Testis (tissue), 3 donors: ENCODE measurements around the gene ZNF438. TPM values are rescaled to one million over a fixed set of nuclear protein-coding genes. Genes with fewer than 3 reads are reported as not detected.

Experiments used
- DNase-seq: peaks from one replicate; pipeline ENCODE4 v3.0.0-alpha.2; 2019
- H3K27ac ChIP-seq, 2 donors: fragments of 200-600 bp; sonication (generic); one replicate each; pipeline ENCODE4 v1.5.1; 2019
- H3K27me3 ChIP-seq: fragments of 200-600 bp; sonication (generic); one replicate; pipeline ENCODE4 v1.5.1; 2019
- H3K36me3 ChIP-seq: fragments of 200-600 bp; sonication (generic); one replicate; pipeline ENCODE4 v1.5.1; 2017; ENCODE audit warnings: low read depth; ENCODE audit errors: missing control alignments
- H3K4me1 ChIP-seq: fragments of 200-600 bp; sonication (generic); one replicate; pipeline ENCODE4 v1.5.1; 2019
- H3K4me3 ChIP-seq, 2 donors: fragments of 200-600 bp; sonication (generic); one replicate each; pipeline ENCODE4 v1.5.1; 2017 to 2019
- H3K9me3 ChIP-seq: fragments of 200-600 bp; sonication (generic); one replicate; pipeline ENCODE4 v1.5.1; 2017
- POLR2A ChIP-seq: fragments of 450-650 bp; IDR thresholded peaks from one replicate; pipeline ENCODE4 v1.6.1; 2017; ENCODE audit warnings: antibody characterized with exemption, mild to moderate bottlenecking, moderate library complexity
- WGBS, 2 donors: methylation state at CpG; one replicate each; pipeline ENCODE4 v1.1.5; 2018; 5-methylcytosine and 5-hydroxymethylcytosine counted together
- intact Hi-C: fragments of 100-400 bp; cut with DNase I; formaldehyde crosslinking; loops from one replicate; pipeline ENCODE4 v1.15.1; 2023; ENCODE audit warnings: low total_unique reads
- polyA plus RNA-seq: library from polyadenylated mRNA; stranded (reverse); fragments of 350-450 nt; fragmentation: Illumina TruSeq; extraction: RNeasy Lipid Tissue Mini Kit (QIAGEN cat#74804); gene quantifications from one replicate; pipeline ENCODE4 v1.2.3, GENCODE V29; 2014; ENCODE audit warnings: low read depth, low replicate concordance; ENCODE audit not compliant: insufficient read depth
- total RNA-seq, 2 donors: library from RNA; depleted of rRNA; stranded (reverse); fragments of >200 nt; gene quantifications; one replicate each; pipeline ENCODE4 v1.2.3, GENCODE V29; 2016
- TF ChIP-seq, protein P1 (sequence below), 3 experiments: fragments of 450-650 bp in 2 of 3; fragments of 200-600 bp in 1 of 3; sonication (generic) in 1 of 3; IDR thresholded peaks; one replicate each; pipeline ENCODE4 v1.5.1; 2016 to 2019; ENCODE audit warnings: antibody characterized with exemption in 3 of 3, mild to moderate bottlenecking in 2 of 3, moderate library complexity in 1 of 3

The ZNF438 gene
- total and polyA plus RNA-seq, 3 donors from 2014 or later = 15.3 to 17.8 (median 16.2) TPM

DNA sequence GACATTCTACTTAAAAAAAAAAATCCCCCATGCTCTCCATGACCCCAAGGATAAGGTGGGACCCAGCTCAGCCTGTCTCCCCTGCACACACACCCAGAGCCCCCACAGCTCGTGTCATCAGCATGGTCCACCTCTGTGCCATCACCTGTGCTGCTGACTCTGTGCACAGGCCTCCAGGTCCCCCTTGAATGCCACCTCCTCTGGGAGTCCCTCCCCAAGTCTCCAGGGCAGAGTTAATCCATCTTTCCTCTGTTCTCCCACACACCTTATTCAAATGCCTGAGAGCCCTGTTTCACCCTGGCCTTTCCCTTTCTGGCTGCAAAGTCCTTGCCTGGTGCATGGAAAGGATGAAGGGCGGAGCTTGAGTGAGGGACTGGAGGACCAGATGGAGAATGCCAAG lies 208.0 kb downstream of the ZNF438 start:
- 91 to 94% methylated on average over 2 of the region's 2 CpGs for WGBS, 2 donors
- H3K27me3 ChIP-seq = no peaks in the 10 kb centered on the region
- no peaks in the 10 kb centered on the region for H3K36me3 ChIP-seq
- H3K27ac ChIP-seq = no peak overlapping the region
- TF ChIP-seq, protein P1, sequence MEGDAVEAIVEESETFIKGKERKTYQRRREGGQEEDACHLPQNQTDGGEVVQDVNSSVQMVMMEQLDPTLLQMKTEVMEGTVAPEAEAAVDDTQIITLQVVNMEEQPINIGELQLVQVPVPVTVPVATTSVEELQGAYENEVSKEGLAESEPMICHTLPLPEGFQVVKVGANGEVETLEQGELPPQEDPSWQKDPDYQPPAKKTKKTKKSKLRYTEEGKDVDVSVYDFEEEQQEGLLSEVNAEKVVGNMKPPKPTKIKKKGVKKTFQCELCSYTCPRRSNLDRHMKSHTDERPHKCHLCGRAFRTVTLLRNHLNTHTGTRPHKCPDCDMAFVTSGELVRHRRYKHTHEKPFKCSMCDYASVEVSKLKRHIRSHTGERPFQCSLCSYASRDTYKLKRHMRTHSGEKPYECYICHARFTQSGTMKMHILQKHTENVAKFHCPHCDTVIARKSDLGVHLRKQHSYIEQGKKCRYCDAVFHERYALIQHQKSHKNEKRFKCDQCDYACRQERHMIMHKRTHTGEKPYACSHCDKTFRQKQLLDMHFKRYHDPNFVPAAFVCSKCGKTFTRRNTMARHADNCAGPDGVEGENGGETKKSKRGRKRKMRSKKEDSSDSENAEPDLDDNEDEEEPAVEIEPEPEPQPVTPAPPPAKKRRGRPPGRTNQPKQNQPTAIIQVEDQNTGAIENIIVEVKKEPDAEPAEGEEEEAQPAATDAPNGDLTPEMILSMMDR (IDR thresholded peaks at IDR 0.05) = no peak
- no peak for TF ChIP-seq POLR2A
- no peaks in the 10 kb centered on the region for H3K9me3 ChIP-seq
- no peak for DNase-seq
- intact Hi-C loops = no loop called here
- H3K4me3 ChIP-seq = no peak overlapping the region
- H3K4me1 ChIP-seq = no peaks in the 10 kb centered on the region

DNA sequence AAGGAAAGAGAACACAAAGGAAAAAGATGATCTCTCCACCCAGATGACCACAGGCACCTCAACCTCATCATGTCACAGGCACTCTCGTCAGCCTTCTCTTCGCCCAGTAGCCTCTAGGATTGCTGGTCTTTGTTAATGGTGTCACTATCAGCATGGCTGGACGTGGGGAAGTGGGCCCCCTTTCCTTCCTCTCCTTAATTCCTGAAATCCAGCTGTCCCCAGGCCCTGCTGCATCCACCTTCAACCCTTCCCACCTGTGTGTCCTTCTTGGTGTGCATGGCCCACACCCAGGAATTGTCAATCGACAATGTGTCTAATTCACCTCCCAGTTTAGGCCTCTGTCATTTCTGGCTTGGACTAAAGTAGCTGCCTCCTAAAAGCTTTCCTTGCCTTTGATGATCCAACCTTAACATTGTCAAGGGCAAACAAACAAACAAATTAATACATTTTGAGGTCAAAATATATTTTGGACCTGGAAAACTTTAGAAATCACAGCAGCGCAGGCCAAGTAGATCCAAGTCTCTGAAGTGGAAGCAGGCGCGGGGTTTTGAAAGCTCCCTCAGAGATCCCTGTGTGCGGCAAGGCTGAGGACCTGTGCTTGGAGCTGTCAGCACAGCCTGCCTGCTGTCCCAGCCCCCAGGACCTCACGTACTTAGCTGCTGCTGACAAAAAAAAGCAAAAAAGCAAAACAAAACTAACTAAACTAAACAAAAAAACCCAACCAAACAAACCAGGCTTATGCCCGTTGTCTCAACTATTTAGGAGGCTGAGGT lies 208.8 kb downstream of the ZNF438 start:
- intact Hi-C loops = no loop called here
- Histone ChIP-seq H3K4me1 (no peaks in the 10 kb centered on the region), H3K27me3 (no peaks in the 10 kb centered on the region), H3K27ac (no peak overlapping the region), H3K36me3 (no peaks in the 10 kb centered on the region), H3K4me3 (no peak overlapping the region), H3K9me3 (no peaks in the 10 kb centered on the region)
- TF ChIP-seq POLR2A = no peak
- 84 to 88% methylated on average over 10 of the region's 10 CpGs for WGBS, 2 donors
- no peak for DNase-seq

DNA sequence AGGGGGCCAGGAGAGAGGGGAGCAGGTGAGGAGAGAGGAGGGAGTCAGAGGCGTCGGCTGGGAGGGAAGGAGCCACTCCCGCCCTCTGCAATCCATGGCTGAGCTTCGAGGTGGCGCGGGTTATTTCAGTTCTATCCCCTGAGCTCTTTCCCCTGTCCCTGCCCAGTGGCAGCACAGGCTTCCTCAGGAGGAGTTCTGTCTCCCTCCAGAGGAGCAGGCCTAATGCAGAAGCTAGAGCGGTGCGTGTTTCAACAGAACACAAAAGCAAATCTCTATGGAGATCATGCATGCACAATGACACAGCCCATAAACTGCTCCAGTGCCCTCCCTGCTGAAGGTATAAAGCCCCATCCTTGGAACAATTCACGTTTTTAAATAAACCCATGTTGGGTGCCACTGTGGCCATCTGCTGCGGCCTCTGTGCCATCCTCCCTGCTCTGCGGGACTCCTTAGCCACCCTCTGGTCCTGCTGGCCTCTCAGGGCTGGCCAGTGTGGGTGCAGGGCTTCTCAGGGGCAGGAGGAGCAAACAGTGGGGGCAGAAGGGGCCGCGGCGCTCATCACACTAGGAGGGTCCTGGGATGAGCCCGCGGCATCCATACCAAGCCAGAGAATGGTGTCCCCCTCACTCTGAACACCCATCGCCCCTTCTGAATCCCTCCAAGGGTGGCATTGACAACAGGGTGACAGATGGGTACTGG lies 209.5 kb downstream of the ZNF438 start:
- H3K27ac ChIP-seq = no peak overlapping the region
- no peaks in the 10 kb centered on the region for H3K27me3 ChIP-seq
- DNase-seq = no peak
- H3K9me3 ChIP-seq = no peaks in the 10 kb centered on the region
- intact Hi-C loops = no loop called here
- TF ChIP-seq, protein P1 (IDR thresholded peaks at IDR 0.05) = no peak
- no peak for TF ChIP-seq POLR2A
- no peak overlapping the region for H3K4me3 ChIP-seq
- WGBS, 2 donors = 87 to 91% methylated on average over 15 to 17 of the region's 17 CpGs
- no peaks in the 10 kb centered on the region for H3K4me1 ChIP-seq
- H3K36me3 ChIP-seq = no peaks in the 10 kb centered on the region

DNA sequence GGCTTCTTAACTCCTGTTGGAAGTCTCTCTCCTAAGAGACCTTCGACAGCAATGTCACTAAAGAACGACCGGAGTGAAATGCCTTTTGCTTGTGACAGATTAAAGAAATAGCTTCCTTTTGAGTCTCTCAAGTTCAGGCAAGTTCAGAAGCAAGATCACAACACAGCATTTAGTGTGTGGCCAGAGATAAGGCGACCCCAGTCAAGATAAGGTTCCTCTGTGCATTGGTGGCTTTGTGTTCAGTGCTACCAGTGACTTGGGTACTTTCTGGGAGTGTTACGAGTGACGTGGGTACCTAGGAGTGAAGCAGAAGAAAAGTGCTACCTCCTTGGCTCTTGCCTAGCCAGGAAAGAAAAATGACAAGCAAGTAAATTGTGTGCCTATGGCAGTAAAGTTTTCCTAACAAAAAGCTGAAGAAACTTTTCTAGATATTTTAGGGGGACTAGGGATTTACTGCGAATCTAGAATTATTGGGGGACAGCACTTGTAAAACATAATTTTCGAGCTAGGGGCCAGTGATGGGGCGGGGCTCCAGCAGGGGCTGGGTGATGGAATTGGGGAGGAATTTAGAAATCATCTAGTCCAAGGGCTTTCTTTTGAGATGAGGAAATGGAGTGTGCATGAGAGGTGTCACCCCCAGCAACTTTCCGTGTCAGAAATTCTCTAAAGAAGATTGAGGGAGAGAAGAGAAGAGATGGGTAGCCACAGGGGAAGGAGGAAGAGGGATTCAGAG lies 210.2 kb downstream of the ZNF438 start:
- Histone ChIP-seq H3K4me3 (no peak overlapping the region), H3K4me1 (peaks cover 1% of the 10 kb centered on the region), H3K27ac (no peak overlapping the region), H3K27me3 (no peaks in the 10 kb centered on the region), H3K36me3 (no peaks in the 10 kb centered on the region), H3K9me3 (no peaks in the 10 kb centered on the region)
- no peak for DNase-seq
- TF ChIP-seq, protein P1 (IDR thresholded peaks at IDR 0.05) = no peak
- TF ChIP-seq POLR2A = no peak
- intact Hi-C loops = no loop called here
- WGBS, 2 donors = 68 to 78% methylated on average over 10 of the region's 10 CpGs
